HCT116 (cell line): ENCODE measurements around the gene NEDD4L. TPM values are rescaled to one million over a fixed set of nuclear protein-coding genes. Genes with fewer than 3 reads are reported as not detected.

Experiments used
- ATAC-seq: fragments of 200-7000 bp; cut with Tn5 transposase; 2 replicates; pipeline ENCODE4 v1.9.1; 2020; ENCODE audit warnings: mild to moderate bottlenecking, moderate library complexity
- BruUV-seq: library from RNA; stranded (reverse); fragments of 400-500 nt; replicated peaks from 2 replicates; lab custom pipeline; 2021; lab: Mats Ljungman, UMichigan
- CTCF ChIA-PET: fragments of 300-600 bp; sonication (Branson Sonifier 250); formaldehyde crosslinking; loops from one replicate; lab custom pipeline; 2021; ENCODE audit warnings: antibody characterized with exemption; lab: Charles Lee
- POLR2A ChIA-PET: fragments of 300-600, 350-600 bp; sonication (Branson Sonifier 250); formaldehyde crosslinking; loops from one replicate; lab custom pipeline; 2021; ENCODE audit warnings: antibody characterized with exemption; lab: Charles Lee
- RAD21 ChIA-PET, 2 experiments: fragments of 300-600 bp; sonication (Branson Sonifier 250); formaldehyde crosslinking; loops; one replicate each; lab custom pipeline; 2023; ENCODE audit warnings: low total read pairs in 2 of 2; ENCODE audit not compliant: uncharacterized antibody in 2 of 2, unreplicated experiment in 2 of 2, low non-redundant PET in 1 of 2; lab: Charles Lee
- DNase-seq: peaks from one replicate; pipeline ENCODE4 v3.0.0-alpha.2; 2010; ENCODE audit warnings: low read depth, low spot score
- H2AFZ ChIP-seq: fragments of 200-600 bp; shearing (Covaris generic), sonication (generic); 2 replicates; pipeline ENCODE4 v1.6.1; 2017; ENCODE audit warnings: low read depth, mixed run types, mixed read lengths, antibody characterized with exemption, low read length; ENCODE audit not compliant: poor library complexity, severe bottlenecking
- H3K27ac ChIP-seq: 2 replicates; pipeline ENCODE4 v1.5.1; 2012; ENCODE audit warnings: low read depth, low read length
- H3K27me3 ChIP-seq: fragments of 200-600 bp; sonication (generic); 2 replicates; pipeline ENCODE4 v1.6.1; 2016; ENCODE audit warnings: mixed run types, low read length, mixed read lengths; ENCODE audit not compliant: insufficient read depth
- H3K36me3 ChIP-seq, 2 experiments: fragments of 200-500 bp in 1 of 2; fragments of 200-600 bp in 1 of 2; sonication (Bioruptor generic) in 1 of 2; sonication (generic) in 1 of 2; 2 replicates each; pipeline versions ENCODE4 v1.5.1 to v1.6.1; 2014 to 2016; ENCODE audit warnings: low read length in 2 of 2, inconsistent platforms in 1 of 2, mixed read lengths in 1 of 2, mixed run types in 1 of 2; ENCODE audit not compliant: insufficient read depth in 2 of 2, control insufficient read depth in 1 of 2
- H3K4me1 ChIP-seq, 2 experiments: fragments of 200-600 bp in 1 of 2; sonication (generic) in 1 of 2; 2 replicates each; pipeline versions ENCODE4 v1.5.1 to v1.6.1; 2012 to 2017; ENCODE audit warnings: low read length in 2 of 2, inconsistent platforms in 1 of 2, mild to moderate bottlenecking in 1 of 2, mixed read lengths in 1 of 2, mixed run types in 1 of 2, moderate library complexity in 1 of 2; ENCODE audit not compliant: insufficient read depth in 2 of 2, control insufficient read depth in 1 of 2
- H3K4me2 ChIP-seq: fragments of 200-600 bp; sonication (generic); 2 replicates; pipeline ENCODE4 v1.6.1; 2017; ENCODE audit warnings: mixed run types, low read length, mixed read lengths
- H3K4me3 ChIP-seq, 2 experiments: fragments of 200-600 bp in 1 of 2; sonication (generic) in 1 of 2; replicated peaks in 1 of 2; 2 replicates each; pipeline ENCODE4 v1.5.1; 2011 to 2016; ENCODE audit warnings: low read length in 2 of 2, control low read depth in 1 of 2, low read depth in 1 of 2, mild to moderate bottlenecking in 1 of 2, mixed read lengths in 1 of 2, mixed run types in 1 of 2
- H3K79me2 ChIP-seq: fragments of 200-600 bp; sonication (generic); 2 replicates; pipeline ENCODE4 v1.6.1; 2017; ENCODE audit warnings: mild to moderate bottlenecking, mixed run types, low read length, moderate library complexity, mixed read lengths; ENCODE audit not compliant: insufficient read depth
- H3K9ac ChIP-seq: fragments of 200-600 bp; sonication (generic); 2 replicates; pipeline ENCODE4 v1.6.1; 2016; ENCODE audit warnings: low read length, mixed read lengths
- H3K9me2 ChIP-seq: fragments of 200-600 bp; sonication (generic), shearing (Covaris generic); 2 replicates; pipeline ENCODE4 v1.6.1; 2017; ENCODE audit warnings: mixed run types, mild to moderate bottlenecking, moderate library complexity; ENCODE audit not compliant: insufficient read depth
- H3K9me3 ChIP-seq, 2 experiments: fragments of 200-500 bp in 1 of 2; fragments of 200-600 bp in 1 of 2; sonication (Bioruptor generic) in 1 of 2; sonication (generic) in 1 of 2; 2 replicates each; pipeline ENCODE4 v1.6.1; 2014 to 2017; ENCODE audit warnings: low read length in 2 of 2, mixed read lengths in 2 of 2, inconsistent platforms in 1 of 2, low read depth in 1 of 2, mild to moderate bottlenecking in 1 of 2, mixed run types in 1 of 2, moderate library complexity in 1 of 2; ENCODE audit not compliant: control insufficient read depth in 1 of 2, insufficient read depth in 1 of 2
- H4K20me1 ChIP-seq: fragments of 200-600 bp; sonication (generic), shearing (Covaris generic); 2 replicates; pipeline ENCODE4 v1.6.1; 2017; ENCODE audit warnings: mixed run types, mild to moderate bottlenecking, moderate library complexity; ENCODE audit not compliant: insufficient read depth
- CBX3 ChIP-seq: IDR thresholded peaks from 2 replicates; pipeline ENCODE4 v1.6.1; 2012; ENCODE audit warnings: low read depth
- CEBPB ChIP-seq: IDR thresholded peaks from 2 replicates; pipeline ENCODE4 v1.6.1; 2012; ENCODE audit warnings: low read depth
- EGR1 ChIP-seq: IDR thresholded peaks from 2 replicates; pipeline ENCODE4 v1.6.1; 2012; ENCODE audit warnings: low read depth
- ELF1 ChIP-seq: IDR thresholded peaks from 2 replicates; pipeline ENCODE4 v1.6.1; 2012; ENCODE audit warnings: low read depth, borderline replicate concordance
- EZH2 ChIP-seq: fragments of 200-600 bp; sonication (generic); IDR thresholded peaks from 2 replicates; pipeline ENCODE4 v1.6.1; 2017; ENCODE audit warnings: antibody characterized with exemption, mixed run types
- EZH2phosphoT487 ChIP-seq: fragments of 200-600 bp; IDR thresholded peaks from 2 replicates; pipeline ENCODE4 v1.6.1; 2018; ENCODE audit warnings: antibody characterized with exemption, borderline replicate concordance
- POLR2A ChIP-seq: IDR thresholded peaks from 2 replicates; pipeline ENCODE4 v1.7.0; 2011; ENCODE audit warnings: borderline replicate concordance; ENCODE audit not compliant: insufficient read depth, insufficient read length; ENCODE audit errors: extremely low read depth
- POLR2AphosphoS5 ChIP-seq: IDR thresholded peaks from 2 replicates; pipeline ENCODE4 v1.6.1; 2011; ENCODE audit warnings: mild to moderate bottlenecking, low read depth, low read length, moderate library complexity
- RAD21 ChIP-seq: IDR thresholded peaks from 2 replicates; pipeline ENCODE4 v1.6.1; 2012; ENCODE audit warnings: low read depth, mild to moderate bottlenecking
- SIN3A ChIP-seq: IDR thresholded peaks from 2 replicates; pipeline ENCODE4 v1.6.1; 2012; ENCODE audit warnings: low read depth
- SP1 ChIP-seq: IDR thresholded peaks from 2 replicates; pipeline ENCODE4 v1.6.1; 2012; ENCODE audit warnings: low read depth
- SRF ChIP-seq: IDR thresholded peaks from 2 replicates; pipeline ENCODE4 v1.6.1; 2012; ENCODE audit warnings: low read depth
- TCF7L2 ChIP-seq: IDR thresholded peaks from 2 replicates; pipeline ENCODE4 v1.7.0; 2011; ENCODE audit warnings: borderline replicate concordance, inconsistent platforms; ENCODE audit not compliant: insufficient read depth, insufficient read length; ENCODE audit errors: extremely low read depth
- YY1 ChIP-seq: IDR thresholded peaks from 2 replicates; pipeline ENCODE4 v1.6.1; 2011; ENCODE audit warnings: low read length, low read depth, moderate library complexity, mild to moderate bottlenecking; ENCODE audit not compliant: insufficient replicate concordance; ENCODE audit errors: extremely low read depth
- ZFX ChIP-seq: fragments of 450-650 bp; IDR thresholded peaks from 2 replicates; pipeline ENCODE4 v1.6.1; 2017
- ZNF274 ChIP-seq: fragments of 200-500 bp; sonication (Bioruptor generic); IDR thresholded peaks from 2 replicates; pipeline ENCODE4 v1.6.1; 2014; ENCODE audit warnings: mild to moderate bottlenecking, low read depth, low read length, inconsistent platforms
- intact Hi-C: fragments of 100-400 bp; cut with micrococcal nuclease; formaldehyde crosslinking; loops from 2 replicates; pipeline ENCODE4 v1.10.0; 2022
- total RNA-seq: library from RNA; stranded (reverse); gene quantifications from one replicate; pipeline ENCODE4 v1.2.1, GENCODE V29; 2021; ENCODE audit not compliant: unreplicated experiment
- TF ChIP-seq, protein P1 (sequence below): IDR thresholded peaks from 2 replicates; pipeline ENCODE4 v1.6.1; 2012
- TF ChIP-seq, protein P2 (sequence below): IDR thresholded peaks from 2 replicates; pipeline ENCODE4 v1.6.1; 2011; ENCODE audit warnings: mild to moderate bottlenecking, low read length, moderate library complexity; ENCODE audit not compliant: insufficient replicate concordance; ENCODE audit errors: extremely low read depth
- TF ChIP-seq, protein P3 (sequence below): IDR thresholded peaks from 2 replicates; pipeline ENCODE4 v1.6.1; 2012; ENCODE audit warnings: low read depth
- TF ChIP-seq, protein P4 (sequence below), 3 experiments: fragments of 200-600 bp in 1 of 3; sonication (generic) in 1 of 3; IDR thresholded peaks in 2 of 3; conservative IDR thresholded peaks in 1 of 3; 2 replicates each; pipeline ENCODE4 v1.5.1; 2012 to 2017; ENCODE audit warnings: low read depth in 2 of 3, low read length in 2 of 3, antibody characterized with exemption in 1 of 3, borderline replicate concordance in 1 of 3, control low read depth in 1 of 3, mild to moderate bottlenecking in 1 of 3, mixed read lengths in 1 of 3, mixed run types in 1 of 3, moderate library complexity in 1 of 3; ENCODE audit not compliant: insufficient read depth in 1 of 3

NEDD4L gene
- total RNA-seq, 1 experiment from 2014 or later: 41.5 TPM

DNA sequence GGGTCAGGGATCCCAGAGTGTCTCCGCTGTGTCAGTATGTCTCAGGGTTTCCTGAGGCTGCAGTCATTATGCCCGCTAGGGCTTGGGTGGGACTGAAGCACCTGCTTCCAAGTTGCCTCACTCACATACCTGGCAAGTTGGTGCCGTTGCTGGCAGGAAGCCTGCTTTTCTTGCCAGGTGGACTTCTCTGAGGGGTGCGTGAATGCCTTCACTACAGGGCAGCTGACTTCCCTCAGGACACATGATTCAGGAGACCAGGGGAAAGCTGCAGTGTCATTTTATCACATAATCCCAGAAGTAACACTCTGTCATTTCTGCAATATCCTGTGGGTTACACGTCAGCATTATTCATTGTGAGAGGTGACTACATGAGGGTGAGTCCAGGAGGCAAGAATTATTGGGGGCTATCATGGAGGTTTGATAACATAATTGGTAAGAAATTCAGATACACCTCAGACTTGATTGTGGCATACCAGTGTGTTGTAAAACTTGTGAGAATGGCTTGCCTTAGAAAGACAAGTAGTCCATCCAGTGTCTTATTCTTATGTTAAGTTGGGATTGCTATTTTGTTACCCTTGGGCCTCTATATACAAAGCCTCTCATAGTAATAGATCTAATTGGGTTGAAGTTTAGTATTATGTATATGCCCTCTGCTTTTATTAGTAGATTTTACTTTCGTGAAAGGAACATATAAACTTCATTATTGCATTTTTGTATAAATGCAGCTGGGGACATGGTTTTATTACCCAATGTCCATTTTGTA lies 44.1 kb downstream of the NEDD4L start:
- H3K4me1 ChIP-seq: peaks cover 12 to 14% of the 10 kb centered on the region in 2 experiments
- no peaks in the 10 kb centered on the region for H3K36me3 ChIP-seq
- H3K9ac ChIP-seq: no peak overlapping the region
- H3K79me2 ChIP-seq: no peaks in the 10 kb centered on the region
- no peak for ATAC-seq
- no peak overlapping the region for H3K4me2 ChIP-seq
- ChIA-PET RAD21 (no interaction called here), POLR2A (no interaction called here), CTCF (no interaction called here)
- H3K27ac ChIP-seq: no peak overlapping the region
- no peak overlapping the region for H2AFZ ChIP-seq
- DNase-seq: no peak
- H3K9me3 ChIP-seq: no peaks in the 10 kb centered on the region
- H3K9me2 ChIP-seq: no peaks in the 10 kb centered on the region
- H4K20me1 ChIP-seq: no peaks in the 10 kb centered on the region
- intact Hi-C loops: no loop called here
- no peak overlapping the region for H3K4me3 ChIP-seq
- no peak for TF ChIP-seq POLR2AphosphoS5
- no peak for TF ChIP-seq ZFX
- no peak for TF ChIP-seq SIN3A
- no peak for TF ChIP-seq TCF7L2
- no peak for TF ChIP-seq SP1
- TF ChIP-seq, protein P1, sequence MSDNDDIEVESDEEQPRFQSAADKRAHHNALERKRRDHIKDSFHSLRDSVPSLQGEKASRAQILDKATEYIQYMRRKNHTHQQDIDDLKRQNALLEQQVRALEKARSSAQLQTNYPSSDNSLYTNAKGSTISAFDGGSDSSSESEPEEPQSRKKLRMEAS: no peak
- no peak for TF ChIP-seq EZH2phosphoT487
- TF ChIP-seq ELF1: no peak
- TF ChIP-seq, protein P2, sequence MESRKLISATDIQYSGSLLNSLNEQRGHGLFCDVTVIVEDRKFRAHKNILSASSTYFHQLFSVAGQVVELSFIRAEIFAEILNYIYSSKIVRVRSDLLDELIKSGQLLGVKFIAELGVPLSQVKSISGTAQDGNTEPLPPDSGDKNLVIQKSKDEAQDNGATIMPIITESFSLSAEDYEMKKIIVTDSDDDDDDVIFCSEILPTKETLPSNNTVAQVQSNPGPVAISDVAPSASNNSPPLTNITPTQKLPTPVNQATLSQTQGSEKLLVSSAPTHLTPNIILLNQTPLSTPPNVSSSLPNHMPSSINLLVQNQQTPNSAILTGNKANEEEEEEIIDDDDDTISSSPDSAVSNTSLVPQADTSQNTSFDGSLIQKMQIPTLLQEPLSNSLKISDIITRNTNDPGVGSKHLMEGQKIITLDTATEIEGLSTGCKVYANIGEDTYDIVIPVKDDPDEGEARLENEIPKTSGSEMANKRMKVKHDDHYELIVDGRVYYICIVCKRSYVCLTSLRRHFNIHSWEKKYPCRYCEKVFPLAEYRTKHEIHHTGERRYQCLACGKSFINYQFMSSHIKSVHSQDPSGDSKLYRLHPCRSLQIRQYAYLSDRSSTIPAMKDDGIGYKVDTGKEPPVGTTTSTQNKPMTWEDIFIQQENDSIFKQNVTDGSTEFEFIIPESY: no peak
- no peak for TF ChIP-seq SRF
- TF ChIP-seq ZNF274: no peak
- TF ChIP-seq, protein P3, sequence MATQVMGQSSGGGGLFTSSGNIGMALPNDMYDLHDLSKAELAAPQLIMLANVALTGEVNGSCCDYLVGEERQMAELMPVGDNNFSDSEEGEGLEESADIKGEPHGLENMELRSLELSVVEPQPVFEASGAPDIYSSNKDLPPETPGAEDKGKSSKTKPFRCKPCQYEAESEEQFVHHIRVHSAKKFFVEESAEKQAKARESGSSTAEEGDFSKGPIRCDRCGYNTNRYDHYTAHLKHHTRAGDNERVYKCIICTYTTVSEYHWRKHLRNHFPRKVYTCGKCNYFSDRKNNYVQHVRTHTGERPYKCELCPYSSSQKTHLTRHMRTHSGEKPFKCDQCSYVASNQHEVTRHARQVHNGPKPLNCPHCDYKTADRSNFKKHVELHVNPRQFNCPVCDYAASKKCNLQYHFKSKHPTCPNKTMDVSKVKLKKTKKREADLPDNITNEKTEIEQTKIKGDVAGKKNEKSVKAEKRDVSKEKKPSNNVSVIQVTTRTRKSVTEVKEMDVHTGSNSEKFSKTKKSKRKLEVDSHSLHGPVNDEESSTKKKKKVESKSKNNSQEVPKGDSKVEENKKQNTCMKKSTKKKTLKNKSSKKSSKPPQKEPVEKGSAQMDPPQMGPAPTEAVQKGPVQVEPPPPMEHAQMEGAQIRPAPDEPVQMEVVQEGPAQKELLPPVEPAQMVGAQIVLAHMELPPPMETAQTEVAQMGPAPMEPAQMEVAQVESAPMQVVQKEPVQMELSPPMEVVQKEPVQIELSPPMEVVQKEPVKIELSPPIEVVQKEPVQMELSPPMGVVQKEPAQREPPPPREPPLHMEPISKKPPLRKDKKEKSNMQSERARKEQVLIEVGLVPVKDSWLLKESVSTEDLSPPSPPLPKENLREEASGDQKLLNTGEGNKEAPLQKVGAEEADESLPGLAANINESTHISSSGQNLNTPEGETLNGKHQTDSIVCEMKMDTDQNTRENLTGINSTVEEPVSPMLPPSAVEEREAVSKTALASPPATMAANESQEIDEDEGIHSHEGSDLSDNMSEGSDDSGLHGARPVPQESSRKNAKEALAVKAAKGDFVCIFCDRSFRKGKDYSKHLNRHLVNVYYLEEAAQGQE: no peak
- no peak for TF ChIP-seq EGR1
- no peak for TF ChIP-seq YY1
- no peak for TF ChIP-seq CEBPB
- TF ChIP-seq, protein P4, sequence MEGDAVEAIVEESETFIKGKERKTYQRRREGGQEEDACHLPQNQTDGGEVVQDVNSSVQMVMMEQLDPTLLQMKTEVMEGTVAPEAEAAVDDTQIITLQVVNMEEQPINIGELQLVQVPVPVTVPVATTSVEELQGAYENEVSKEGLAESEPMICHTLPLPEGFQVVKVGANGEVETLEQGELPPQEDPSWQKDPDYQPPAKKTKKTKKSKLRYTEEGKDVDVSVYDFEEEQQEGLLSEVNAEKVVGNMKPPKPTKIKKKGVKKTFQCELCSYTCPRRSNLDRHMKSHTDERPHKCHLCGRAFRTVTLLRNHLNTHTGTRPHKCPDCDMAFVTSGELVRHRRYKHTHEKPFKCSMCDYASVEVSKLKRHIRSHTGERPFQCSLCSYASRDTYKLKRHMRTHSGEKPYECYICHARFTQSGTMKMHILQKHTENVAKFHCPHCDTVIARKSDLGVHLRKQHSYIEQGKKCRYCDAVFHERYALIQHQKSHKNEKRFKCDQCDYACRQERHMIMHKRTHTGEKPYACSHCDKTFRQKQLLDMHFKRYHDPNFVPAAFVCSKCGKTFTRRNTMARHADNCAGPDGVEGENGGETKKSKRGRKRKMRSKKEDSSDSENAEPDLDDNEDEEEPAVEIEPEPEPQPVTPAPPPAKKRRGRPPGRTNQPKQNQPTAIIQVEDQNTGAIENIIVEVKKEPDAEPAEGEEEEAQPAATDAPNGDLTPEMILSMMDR (IDR thresholded peaks at IDR 0.05 in 2 of 3, conservative IDR thresholded peaks at IDR 0.05 in 1 of 3; ENCODE audit: borderline replicate concordance in 1 of 3, insufficient read depth in 1 of 3, low read depth in 2 of 3, low read length in 2 of 3): no peak
- TF ChIP-seq EZH2: no peak
- TF ChIP-seq POLR2A: no peak
- TF ChIP-seq CBX3: no peak
- TF ChIP-seq RAD21: no peak
- BruUV-seq: no TSS peak
- H3K27me3 ChIP-seq: no peaks in the 10 kb centered on the region
